PC-3 (cell line): ENCODE measurements around the gene FRMPD3.

Experiments used
- EZH2 ChIP-seq: fragments of 300-600 bp; sonication (generic); IDR thresholded peaks from one replicate; pipeline ENCODE4 v1.6.1; 2017; ENCODE audit warnings: antibody characterized with exemption, mild to moderate bottlenecking, low read length; ENCODE audit not compliant: unreplicated experiment
- EZH2phosphoT487 ChIP-seq: fragments of 300-600 bp; sonication (generic); IDR thresholded peaks from 2 replicates; pipeline ENCODE4 v1.6.1; 2018; ENCODE audit warnings: mild to moderate bottlenecking, antibody characterized with exemption, low read length, borderline replicate concordance
- TF ChIP-seq, protein P1 (sequence below): fragments of 300-600 bp; sonication (generic); conservative IDR thresholded peaks from 2 replicates; pipeline ENCODE4 v1.5.1; 2017; ENCODE audit warnings: antibody characterized with exemption, low read depth, mild to moderate bottlenecking, low read length

DNA sequence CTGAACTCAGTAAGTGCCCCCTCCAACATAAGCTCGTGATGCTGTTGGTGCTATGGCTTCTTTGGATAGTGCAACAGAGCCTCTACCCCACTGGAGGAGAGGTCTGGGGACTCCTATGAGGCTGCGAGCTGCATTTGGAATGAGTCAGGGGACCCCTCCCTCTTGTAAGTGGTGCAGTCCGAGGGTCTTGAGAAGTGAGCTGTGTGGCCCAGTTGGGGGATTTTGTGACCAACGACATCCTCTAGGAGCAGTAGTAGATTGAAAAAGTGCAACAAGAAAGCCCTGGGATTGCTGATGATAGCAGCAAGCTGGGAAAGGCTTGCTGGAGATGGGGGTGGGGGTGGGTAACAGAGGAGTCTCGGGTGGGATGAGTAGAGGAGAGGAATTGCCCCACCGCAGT, 3.1 kb downstream of the FRMPD3 start:
- TF ChIP-seq, protein P1, sequence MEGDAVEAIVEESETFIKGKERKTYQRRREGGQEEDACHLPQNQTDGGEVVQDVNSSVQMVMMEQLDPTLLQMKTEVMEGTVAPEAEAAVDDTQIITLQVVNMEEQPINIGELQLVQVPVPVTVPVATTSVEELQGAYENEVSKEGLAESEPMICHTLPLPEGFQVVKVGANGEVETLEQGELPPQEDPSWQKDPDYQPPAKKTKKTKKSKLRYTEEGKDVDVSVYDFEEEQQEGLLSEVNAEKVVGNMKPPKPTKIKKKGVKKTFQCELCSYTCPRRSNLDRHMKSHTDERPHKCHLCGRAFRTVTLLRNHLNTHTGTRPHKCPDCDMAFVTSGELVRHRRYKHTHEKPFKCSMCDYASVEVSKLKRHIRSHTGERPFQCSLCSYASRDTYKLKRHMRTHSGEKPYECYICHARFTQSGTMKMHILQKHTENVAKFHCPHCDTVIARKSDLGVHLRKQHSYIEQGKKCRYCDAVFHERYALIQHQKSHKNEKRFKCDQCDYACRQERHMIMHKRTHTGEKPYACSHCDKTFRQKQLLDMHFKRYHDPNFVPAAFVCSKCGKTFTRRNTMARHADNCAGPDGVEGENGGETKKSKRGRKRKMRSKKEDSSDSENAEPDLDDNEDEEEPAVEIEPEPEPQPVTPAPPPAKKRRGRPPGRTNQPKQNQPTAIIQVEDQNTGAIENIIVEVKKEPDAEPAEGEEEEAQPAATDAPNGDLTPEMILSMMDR, result no peak
- TF ChIP-seq EZH2phosphoT487 (no peak), EZH2 (no peak)
